MM.1S (cell line): ENCODE results near the gene CILP.

Experiments
- CTCF ChIP-seq: fragments of 300-600 bp; sonication (generic); IDR thresholded peaks from 2 replicates; pipeline ENCODE4 v1.5.1; 2016; ENCODE audit warnings: antibody characterized with exemption, low read length, mixed read lengths
- EZH2 ChIP-seq: fragments of 300-600 bp; sonication (generic); optimal IDR thresholded peaks from 2 replicates; pipeline ENCODE3; 2017; ENCODE audit warnings: low read depth, mild to moderate bottlenecking, antibody characterized with exemption, low read length, mixed read lengths

GRCh38 chr15:65176056-65176455, 35.2 kb downstream of the CILP start:
- no peak for TF ChIP-seq CTCF
- TF ChIP-seq EZH2, result no peak
